H1 (cell line): ENCODE measurements around the gene CYB5R2. TPM values are rescaled to one million over a fixed set of nuclear protein-coding genes. Genes with fewer than 3 reads are reported as not detected.

Source experiments
- polyA plus RNA-seq, 7 experiments: library from polyadenylated mRNA; depleted of rRNA in 3 of 7; stranded (reverse) in 5 of 7; unstranded in 2 of 7; fragments of >200 nt in 5 of 7; fragments of 200-250 nt in 2 of 7; gene quantifications; 1 replicate in 5 of 7; 2 replicates in 1 of 7; 4 replicates in 1 of 7; pipeline versions ENCODE4 v1.2.1 to v1.2.3, GENCODE V29; 2011 to 2013; ENCODE audit warnings: missing spikeins in 2 of 7, mixed read lengths in 2 of 7
- total RNA-seq: library from RNA; stranded (reverse); fragmentation: NEBNext Ultra II Directional; extraction: Animal tissue kit (Norgen Biotek cat#: 25700); gene quantifications from 2 replicates; pipeline ENCODE4 v1.2.1, GENCODE V29; 2021
- TF ChIP-seq, protein P1 (sequence below): fragments of 300-600 bp; sonication (generic); IDR thresholded peaks from 2 replicates; pipeline ENCODE4 v1.7.1; 2012; ENCODE audit warnings: low read length, moderate library complexity, mild to moderate bottlenecking, inconsistent platforms; ENCODE audit not compliant: insufficient replicate concordance

Gene CYB5R2
- total and polyA plus RNA-seq, 2 of the 8 experiments (the other 6 are each of a cell fraction or from before 2014, with no cell fraction given), result 53.0 to 55.9 TPM

DNA sequence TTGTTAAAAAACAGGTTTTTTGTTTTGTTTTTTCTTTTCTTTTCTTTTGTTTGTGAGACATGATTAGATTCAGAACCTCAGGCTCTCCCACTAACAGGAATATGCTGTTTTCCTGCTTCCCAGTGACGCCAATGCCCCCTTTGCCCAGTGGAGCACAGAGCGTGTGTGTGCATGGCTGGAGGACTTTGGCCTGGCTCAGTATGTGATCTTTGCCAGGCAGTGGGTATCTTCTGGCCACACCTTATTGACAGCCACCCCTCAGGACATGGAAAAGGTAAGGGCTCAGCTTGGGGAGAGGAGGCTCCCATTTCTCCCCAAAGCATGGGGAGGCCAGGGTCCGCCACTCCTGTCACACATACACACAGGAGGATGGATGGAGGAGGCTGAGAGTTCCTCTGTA is 25.0 kb downstream of the CYB5R2 start (continued):
- TF ChIP-seq, protein P1, sequence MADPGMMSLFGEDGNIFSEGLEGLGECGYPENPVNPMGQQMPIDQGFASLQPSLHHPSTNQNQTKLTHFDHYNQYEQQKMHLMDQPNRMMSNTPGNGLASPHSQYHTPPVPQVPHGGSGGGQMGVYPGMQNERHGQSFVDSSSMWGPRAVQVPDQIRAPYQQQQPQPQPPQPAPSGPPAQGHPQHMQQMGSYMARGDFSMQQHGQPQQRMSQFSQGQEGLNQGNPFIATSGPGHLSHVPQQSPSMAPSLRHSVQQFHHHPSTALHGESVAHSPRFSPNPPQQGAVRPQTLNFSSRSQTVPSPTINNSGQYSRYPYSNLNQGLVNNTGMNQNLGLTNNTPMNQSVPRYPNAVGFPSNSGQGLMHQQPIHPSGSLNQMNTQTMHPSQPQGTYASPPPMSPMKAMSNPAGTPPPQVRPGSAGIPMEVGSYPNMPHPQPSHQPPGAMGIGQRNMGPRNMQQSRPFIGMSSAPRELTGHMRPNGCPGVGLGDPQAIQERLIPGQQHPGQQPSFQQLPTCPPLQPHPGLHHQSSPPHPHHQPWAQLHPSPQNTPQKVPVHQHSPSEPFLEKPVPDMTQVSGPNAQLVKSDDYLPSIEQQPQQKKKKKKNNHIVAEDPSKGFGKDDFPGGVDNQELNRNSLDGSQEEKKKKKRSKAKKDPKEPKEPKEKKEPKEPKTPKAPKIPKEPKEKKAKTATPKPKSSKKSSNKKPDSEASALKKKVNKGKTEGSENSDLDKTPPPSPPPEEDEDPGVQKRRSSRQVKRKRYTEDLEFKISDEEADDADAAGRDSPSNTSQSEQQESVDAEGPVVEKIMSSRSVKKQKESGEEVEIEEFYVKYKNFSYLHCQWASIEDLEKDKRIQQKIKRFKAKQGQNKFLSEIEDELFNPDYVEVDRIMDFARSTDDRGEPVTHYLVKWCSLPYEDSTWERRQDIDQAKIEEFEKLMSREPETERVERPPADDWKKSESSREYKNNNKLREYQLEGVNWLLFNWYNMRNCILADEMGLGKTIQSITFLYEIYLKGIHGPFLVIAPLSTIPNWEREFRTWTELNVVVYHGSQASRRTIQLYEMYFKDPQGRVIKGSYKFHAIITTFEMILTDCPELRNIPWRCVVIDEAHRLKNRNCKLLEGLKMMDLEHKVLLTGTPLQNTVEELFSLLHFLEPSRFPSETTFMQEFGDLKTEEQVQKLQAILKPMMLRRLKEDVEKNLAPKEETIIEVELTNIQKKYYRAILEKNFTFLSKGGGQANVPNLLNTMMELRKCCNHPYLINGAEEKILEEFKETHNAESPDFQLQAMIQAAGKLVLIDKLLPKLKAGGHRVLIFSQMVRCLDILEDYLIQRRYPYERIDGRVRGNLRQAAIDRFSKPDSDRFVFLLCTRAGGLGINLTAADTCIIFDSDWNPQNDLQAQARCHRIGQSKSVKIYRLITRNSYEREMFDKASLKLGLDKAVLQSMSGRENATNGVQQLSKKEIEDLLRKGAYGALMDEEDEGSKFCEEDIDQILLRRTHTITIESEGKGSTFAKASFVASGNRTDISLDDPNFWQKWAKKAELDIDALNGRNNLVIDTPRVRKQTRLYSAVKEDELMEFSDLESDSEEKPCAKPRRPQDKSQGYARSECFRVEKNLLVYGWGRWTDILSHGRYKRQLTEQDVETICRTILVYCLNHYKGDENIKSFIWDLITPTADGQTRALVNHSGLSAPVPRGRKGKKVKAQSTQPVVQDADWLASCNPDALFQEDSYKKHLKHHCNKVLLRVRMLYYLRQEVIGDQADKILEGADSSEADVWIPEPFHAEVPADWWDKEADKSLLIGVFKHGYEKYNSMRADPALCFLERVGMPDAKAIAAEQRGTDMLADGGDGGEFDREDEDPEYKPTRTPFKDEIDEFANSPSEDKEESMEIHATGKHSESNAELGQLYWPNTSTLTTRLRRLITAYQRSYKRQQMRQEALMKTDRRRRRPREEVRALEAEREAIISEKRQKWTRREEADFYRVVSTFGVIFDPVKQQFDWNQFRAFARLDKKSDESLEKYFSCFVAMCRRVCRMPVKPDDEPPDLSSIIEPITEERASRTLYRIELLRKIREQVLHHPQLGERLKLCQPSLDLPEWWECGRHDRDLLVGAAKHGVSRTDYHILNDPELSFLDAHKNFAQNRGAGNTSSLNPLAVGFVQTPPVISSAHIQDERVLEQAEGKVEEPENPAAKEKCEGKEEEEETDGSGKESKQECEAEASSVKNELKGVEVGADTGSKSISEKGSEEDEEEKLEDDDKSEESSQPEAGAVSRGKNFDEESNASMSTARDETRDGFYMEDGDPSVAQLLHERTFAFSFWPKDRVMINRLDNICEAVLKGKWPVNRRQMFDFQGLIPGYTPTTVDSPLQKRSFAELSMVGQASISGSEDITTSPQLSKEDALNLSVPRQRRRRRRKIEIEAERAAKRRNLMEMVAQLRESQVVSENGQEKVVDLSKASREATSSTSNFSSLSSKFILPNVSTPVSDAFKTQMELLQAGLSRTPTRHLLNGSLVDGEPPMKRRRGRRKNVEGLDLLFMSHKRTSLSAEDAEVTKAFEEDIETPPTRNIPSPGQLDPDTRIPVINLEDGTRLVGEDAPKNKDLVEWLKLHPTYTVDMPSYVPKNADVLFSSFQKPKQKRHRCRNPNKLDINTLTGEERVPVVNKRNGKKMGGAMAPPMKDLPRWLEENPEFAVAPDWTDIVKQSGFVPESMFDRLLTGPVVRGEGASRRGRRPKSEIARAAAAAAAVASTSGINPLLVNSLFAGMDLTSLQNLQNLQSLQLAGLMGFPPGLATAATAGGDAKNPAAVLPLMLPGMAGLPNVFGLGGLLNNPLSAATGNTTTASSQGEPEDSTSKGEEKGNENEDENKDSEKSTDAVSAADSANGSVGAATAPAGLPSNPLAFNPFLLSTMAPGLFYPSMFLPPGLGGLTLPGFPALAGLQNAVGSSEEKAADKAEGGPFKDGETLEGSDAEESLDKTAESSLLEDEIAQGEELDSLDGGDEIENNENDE, result no peak
